Measurements from ENCODE around the gene NTNG1. TPM values are rescaled to one million over a fixed set of nuclear protein-coding genes. Genes with fewer than 3 reads are reported as not detected.

The NTNG1 gene
- total RNA-seq, 1 experiment from 2014 or later = 1.5 TPM

DNA sequence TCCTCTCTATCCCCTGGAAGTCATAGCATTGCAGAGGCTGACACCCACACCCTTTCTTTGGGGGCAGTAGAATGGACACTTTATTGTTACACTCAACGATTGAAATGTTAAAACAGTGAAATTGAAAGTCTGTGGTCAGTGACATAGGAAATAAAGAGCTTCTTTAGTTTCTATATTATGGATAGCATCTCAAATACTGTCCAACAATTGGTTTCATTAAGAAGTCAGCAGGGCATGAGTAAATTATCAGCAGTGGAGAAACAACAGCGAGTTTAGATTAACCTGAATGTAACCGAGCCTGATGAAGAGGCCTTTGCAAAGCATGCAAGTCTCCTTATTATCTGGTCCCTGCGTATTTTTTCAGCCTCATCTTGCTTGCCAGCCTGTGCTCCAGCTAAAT, 350.7 kb downstream of the NTNG1 start:
- Histone ChIP-seq H2BK20ac (ENCODE audit: low read depth, low read length, poor library complexity, severe bottlenecking) (no peak overlapping the region), H3K79me2 (ENCODE audit: insufficient read depth, low read length) (no peaks in the 10 kb centered on the region), H2AFZ (ENCODE audit: low read length) (no peak overlapping the region), H3K27ac (ENCODE audit: insufficient read length, low read depth, low read length) (no peak overlapping the region), H3K79me1 (ENCODE audit: insufficient read depth, low read depth, low read length, poor library complexity, severe bottlenecking) (no peaks in the 10 kb centered on the region), H2BK5ac (ENCODE audit: insufficient read length, low read length) (no peak overlapping the region), H3K23ac (ENCODE audit: insufficient read length, low read depth, low read length) (no peak overlapping the region), H3K56ac (ENCODE audit: insufficient read length, low read depth, low read length) (no peak overlapping the region), H4K91ac (ENCODE audit: insufficient read length, low read depth, low read length) (no peak overlapping the region), H3K14ac (ENCODE audit: insufficient read depth, low read length) (no peak overlapping the region), H2BK120ac (ENCODE audit: low read depth, low read length, poor library complexity, severe bottlenecking) (no peak overlapping the region), H3K4me2 (ENCODE audit: insufficient read depth, insufficient read length, low read length) (no peak overlapping the region), H4K5ac (ENCODE audit: insufficient read length, low read depth, low read length) (no peak overlapping the region), H3K4me1 (ENCODE audit: insufficient read depth, low read length) (0 out of 2 replicates have a peak, but pooled peaks cover under 1% of the 10 kb centered on the region), H3K18ac (ENCODE audit: insufficient read length, low read depth, low read length) (no peak overlapping the region), H3K4ac (ENCODE audit: low read depth, low read length) (no peak overlapping the region), H2BK12ac (ENCODE audit: insufficient read length, low read depth, low read length) (no peak overlapping the region), H4K8ac (replicated peaks; ENCODE audit: insufficient read length, low read depth, low read length) (no peak overlapping the region), H3K27me3 (ENCODE audit: insufficient read depth, low read length) (no peaks in the 10 kb centered on the region), H2BK15ac (ENCODE audit: low read depth, low read length) (no peak overlapping the region), H3T11ph (ENCODE audit: low read length) (no peak overlapping the region), H3K23me2 (ENCODE audit: insufficient read length, low read depth, low read length, poor library complexity, severe bottlenecking) (no peaks in the 10 kb centered on the region), H4K20me1 (ENCODE audit: control insufficient read depth, insufficient read depth, insufficient read length) (no peaks in the 10 kb centered on the region), H3K9me3 (ENCODE audit: control insufficient read depth, low read depth, low read length) (no peaks in the 10 kb centered on the region), H2AK5ac (ENCODE audit: insufficient read length, low read length) (no peak overlapping the region), H3K9ac (ENCODE audit: extremely low read depth, insufficient read length, low read length) (no peak overlapping the region)
- no peaks in the 10 kb centered on the region for H3K36me3 Mint-ChIP-seq (ENCODE audit: insufficient read depth in 1 of 3, low read depth in 3 of 3)
- DNase-seq = no peak
- H3K9me3 Mint-ChIP-seq = no peaks in the 10 kb centered on the region
- H3K27me3 Mint-ChIP-seq (ENCODE audit: low read depth) = no peaks in the 10 kb centered on the region
- H3K4me3 Mint-ChIP-seq = no peak overlapping the region
- H3K27ac Mint-ChIP-seq = no peak overlapping the region
- peaks cover 5% of the 10 kb centered on the region in 2 experiments for H3K4me1 Mint-ChIP-seq
- TF ChIP-seq, protein P1, sequence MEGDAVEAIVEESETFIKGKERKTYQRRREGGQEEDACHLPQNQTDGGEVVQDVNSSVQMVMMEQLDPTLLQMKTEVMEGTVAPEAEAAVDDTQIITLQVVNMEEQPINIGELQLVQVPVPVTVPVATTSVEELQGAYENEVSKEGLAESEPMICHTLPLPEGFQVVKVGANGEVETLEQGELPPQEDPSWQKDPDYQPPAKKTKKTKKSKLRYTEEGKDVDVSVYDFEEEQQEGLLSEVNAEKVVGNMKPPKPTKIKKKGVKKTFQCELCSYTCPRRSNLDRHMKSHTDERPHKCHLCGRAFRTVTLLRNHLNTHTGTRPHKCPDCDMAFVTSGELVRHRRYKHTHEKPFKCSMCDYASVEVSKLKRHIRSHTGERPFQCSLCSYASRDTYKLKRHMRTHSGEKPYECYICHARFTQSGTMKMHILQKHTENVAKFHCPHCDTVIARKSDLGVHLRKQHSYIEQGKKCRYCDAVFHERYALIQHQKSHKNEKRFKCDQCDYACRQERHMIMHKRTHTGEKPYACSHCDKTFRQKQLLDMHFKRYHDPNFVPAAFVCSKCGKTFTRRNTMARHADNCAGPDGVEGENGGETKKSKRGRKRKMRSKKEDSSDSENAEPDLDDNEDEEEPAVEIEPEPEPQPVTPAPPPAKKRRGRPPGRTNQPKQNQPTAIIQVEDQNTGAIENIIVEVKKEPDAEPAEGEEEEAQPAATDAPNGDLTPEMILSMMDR (conservative IDR thresholded peaks at IDR 0.05) = no peak
- WGBS (ENCODE audit: extremely low coverage, insufficient read length, low lambda C conversion rate) = no CpG with 5 or more reads among the region's 4 CpGs
